Testis (tissue), 3 donors: ENCODE measurements around the gene HERC5. TPM values are rescaled to one million over a fixed set of nuclear protein-coding genes. Genes with fewer than 3 reads are reported as not detected.

Experiments used
- DNase-seq: peaks from one replicate; pipeline ENCODE4 v3.0.0-alpha.2; 2019
- H3K27ac ChIP-seq, 2 donors: fragments of 200-600 bp; sonication (generic); one replicate each; pipeline ENCODE4 v1.5.1; 2019
- H3K27me3 ChIP-seq: fragments of 200-600 bp; sonication (generic); one replicate; pipeline ENCODE4 v1.5.1; 2019
- H3K36me3 ChIP-seq: fragments of 200-600 bp; sonication (generic); one replicate; pipeline ENCODE4 v1.5.1; 2017; ENCODE audit warnings: low read depth; ENCODE audit errors: missing control alignments
- H3K4me1 ChIP-seq: fragments of 200-600 bp; sonication (generic); one replicate; pipeline ENCODE4 v1.5.1; 2019
- H3K4me3 ChIP-seq, 2 donors: fragments of 200-600 bp; sonication (generic); one replicate each; pipeline ENCODE4 v1.5.1; 2017 to 2019
- H3K9me3 ChIP-seq: fragments of 200-600 bp; sonication (generic); one replicate; pipeline ENCODE4 v1.5.1; 2017
- POLR2A ChIP-seq: fragments of 450-650 bp; IDR thresholded peaks from one replicate; pipeline ENCODE4 v1.6.1; 2017; ENCODE audit warnings: antibody characterized with exemption, mild to moderate bottlenecking, moderate library complexity
- WGBS, 2 donors: methylation state at CpG; one replicate each; pipeline ENCODE4 v1.1.5; 2018; 5-methylcytosine and 5-hydroxymethylcytosine counted together
- intact Hi-C: fragments of 100-400 bp; cut with DNase I; formaldehyde crosslinking; loops from one replicate; pipeline ENCODE4 v1.15.1; 2023; ENCODE audit warnings: low total_unique reads
- polyA plus RNA-seq: library from polyadenylated mRNA; stranded (reverse); fragments of 350-450 nt; fragmentation: Illumina TruSeq; extraction: RNeasy Lipid Tissue Mini Kit (QIAGEN cat#74804); gene quantifications from one replicate; pipeline ENCODE4 v1.2.3, GENCODE V29; 2014; ENCODE audit warnings: low read depth, low replicate concordance; ENCODE audit not compliant: insufficient read depth
- total RNA-seq, 2 donors: library from RNA; depleted of rRNA; stranded (reverse); fragments of >200 nt; gene quantifications; one replicate each; pipeline ENCODE4 v1.2.3, GENCODE V29; 2016
- TF ChIP-seq, protein P1 (sequence below), 3 experiments: fragments of 450-650 bp in 2 of 3; fragments of 200-600 bp in 1 of 3; sonication (generic) in 1 of 3; IDR thresholded peaks; one replicate each; pipeline ENCODE4 v1.5.1; 2016 to 2019; ENCODE audit warnings: antibody characterized with exemption in 3 of 3, mild to moderate bottlenecking in 2 of 3, moderate library complexity in 1 of 3

The HERC5 gene
- total and polyA plus RNA-seq, 3 donors from 2014 or later = 72.6 to 127 (median 111) TPM

DNA sequence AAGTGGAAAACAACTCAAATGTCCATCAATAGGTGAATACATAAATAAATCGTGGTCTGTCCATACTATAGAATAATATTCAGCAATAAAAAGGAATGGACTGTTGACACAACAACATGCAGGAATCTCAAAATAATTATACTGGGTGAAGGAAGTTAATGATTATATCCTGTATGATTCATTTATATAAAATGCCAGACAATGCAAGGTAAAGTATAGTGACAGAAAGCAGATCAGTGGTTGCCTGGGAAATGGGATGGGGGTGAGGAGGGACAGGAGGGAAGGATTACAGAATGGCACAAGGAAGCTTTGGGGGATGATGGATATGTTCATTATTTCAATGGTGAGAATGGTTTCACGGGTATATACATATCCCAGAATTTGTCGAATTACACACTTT, 54.3 kb downstream of the HERC5 start:
- no peak overlapping the region for H3K27ac ChIP-seq
- H3K27me3 ChIP-seq = no peaks in the 10 kb centered on the region
- 86 to 90% methylated on average over 3 of the region's 3 CpGs for WGBS, 2 donors
- intact Hi-C loops = loop anchor here (5.0 to 10.0 kb wide), 2 partner anchors 146 to 289 kb away; no protein-coding TSS in a partner anchor
- no peak for TF ChIP-seq POLR2A
- TF ChIP-seq, protein P1, sequence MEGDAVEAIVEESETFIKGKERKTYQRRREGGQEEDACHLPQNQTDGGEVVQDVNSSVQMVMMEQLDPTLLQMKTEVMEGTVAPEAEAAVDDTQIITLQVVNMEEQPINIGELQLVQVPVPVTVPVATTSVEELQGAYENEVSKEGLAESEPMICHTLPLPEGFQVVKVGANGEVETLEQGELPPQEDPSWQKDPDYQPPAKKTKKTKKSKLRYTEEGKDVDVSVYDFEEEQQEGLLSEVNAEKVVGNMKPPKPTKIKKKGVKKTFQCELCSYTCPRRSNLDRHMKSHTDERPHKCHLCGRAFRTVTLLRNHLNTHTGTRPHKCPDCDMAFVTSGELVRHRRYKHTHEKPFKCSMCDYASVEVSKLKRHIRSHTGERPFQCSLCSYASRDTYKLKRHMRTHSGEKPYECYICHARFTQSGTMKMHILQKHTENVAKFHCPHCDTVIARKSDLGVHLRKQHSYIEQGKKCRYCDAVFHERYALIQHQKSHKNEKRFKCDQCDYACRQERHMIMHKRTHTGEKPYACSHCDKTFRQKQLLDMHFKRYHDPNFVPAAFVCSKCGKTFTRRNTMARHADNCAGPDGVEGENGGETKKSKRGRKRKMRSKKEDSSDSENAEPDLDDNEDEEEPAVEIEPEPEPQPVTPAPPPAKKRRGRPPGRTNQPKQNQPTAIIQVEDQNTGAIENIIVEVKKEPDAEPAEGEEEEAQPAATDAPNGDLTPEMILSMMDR (IDR thresholded peaks at IDR 0.05) = no peak
- peaks cover 4% of the 10 kb centered on the region for H3K4me1 ChIP-seq
- no peaks in the 10 kb centered on the region for H3K9me3 ChIP-seq
- no peak overlapping the region for H3K4me3 ChIP-seq
- no peaks in the 10 kb centered on the region for H3K36me3 ChIP-seq
- DNase-seq = no peak

DNA sequence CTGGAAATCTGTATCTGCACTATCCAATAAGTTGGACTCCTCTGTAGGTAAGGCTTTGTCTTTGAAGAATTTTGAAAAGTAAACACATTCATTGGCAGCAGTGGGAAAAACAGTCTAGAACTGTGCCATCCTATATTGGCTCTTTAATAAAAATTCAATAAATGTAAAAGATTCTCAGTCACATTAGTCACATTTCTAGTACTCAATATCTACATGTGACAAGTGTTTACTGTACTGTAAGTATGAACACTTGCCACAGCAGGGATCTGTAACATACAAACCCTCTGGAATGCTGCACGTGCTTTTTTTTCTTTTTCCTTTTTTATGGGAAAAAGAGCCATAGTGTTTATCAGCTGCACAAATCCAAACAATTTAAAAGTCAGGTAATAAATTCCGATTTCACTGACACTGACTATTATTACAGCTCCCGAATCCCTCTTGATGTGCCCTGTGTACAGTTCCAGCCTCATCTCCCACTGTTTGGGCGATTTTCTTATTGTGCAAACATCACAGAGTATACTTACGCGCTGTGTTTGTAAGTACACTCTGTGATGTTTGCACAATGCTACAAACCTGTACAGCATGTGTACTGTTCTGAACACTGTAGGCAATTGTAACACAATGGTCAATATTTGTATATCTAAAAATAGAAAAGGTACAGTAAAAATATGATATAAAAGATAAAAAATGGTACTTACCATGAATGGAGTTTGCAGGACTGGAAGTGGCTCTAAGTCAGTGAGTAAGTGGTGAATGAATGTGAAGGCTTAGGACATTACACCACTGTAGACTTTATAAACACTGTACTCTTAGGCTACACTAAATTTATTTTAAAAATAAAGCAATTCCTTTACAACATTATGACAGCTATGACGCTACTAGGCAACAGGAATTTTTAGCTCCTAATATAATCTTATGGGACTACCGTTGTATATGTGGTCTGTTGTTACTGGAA, 57.9 kb downstream of the HERC5 start:
- Histone ChIP-seq H3K4me1 (peaks cover 4% of the 10 kb centered on the region), H3K27me3 (no peaks in the 10 kb centered on the region), H3K36me3 (no peaks in the 10 kb centered on the region), H3K27ac (no peak overlapping the region), H3K4me3 (no peak overlapping the region), H3K9me3 (no peaks in the 10 kb centered on the region)
- DNase-seq = no peak
- intact Hi-C loops = loop anchor here (5.0 to 10.0 kb wide), 2 partner anchors 150 to 293 kb away; no protein-coding TSS in a partner anchor
- TF ChIP-seq, protein P1 (IDR thresholded peaks at IDR 0.05) = no peak
- no peak for TF ChIP-seq POLR2A
- 78 to 84% methylated on average over 8 of the region's 8 CpGs for WGBS, 2 donors

DNA sequence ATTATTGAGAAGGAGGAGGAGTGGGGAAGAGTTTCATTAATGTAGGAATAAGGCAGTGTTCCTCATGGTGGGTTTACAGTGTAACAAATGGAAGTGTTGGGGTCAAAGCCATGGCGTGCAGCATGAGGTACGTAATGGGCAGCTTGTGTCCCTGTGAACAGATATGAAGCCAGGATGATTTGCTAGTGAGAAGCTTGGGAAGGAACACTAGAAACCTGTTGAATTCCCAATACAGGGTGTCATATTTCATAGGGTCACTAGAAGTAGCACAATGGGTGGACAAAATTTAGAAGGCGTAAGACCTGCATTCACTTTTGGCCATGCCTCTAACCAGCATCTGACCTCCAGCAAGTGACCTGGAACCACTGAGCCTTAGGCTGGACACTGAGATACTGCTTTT, 59.8 kb downstream of the HERC5 start:
- peaks cover 8% of the 10 kb centered on the region for H3K4me1 ChIP-seq
- no peaks in the 10 kb centered on the region for H3K27me3 ChIP-seq
- 60 to 65% methylated on average over 3 of the region's 3 CpGs for WGBS, 2 donors
- no peak overlapping the region for H3K27ac ChIP-seq
- no peak overlapping the region for H3K4me3 ChIP-seq
- TF ChIP-seq POLR2A = no peak
- TF ChIP-seq, protein P1 (IDR thresholded peaks at IDR 0.05) = no peak
- intact Hi-C loops = loop anchor here (10.0 kb wide), 1 partner anchor 152 kb away; no protein-coding TSS in a partner anchor
- no peaks in the 10 kb centered on the region for H3K9me3 ChIP-seq
- no peaks in the 10 kb centered on the region for H3K36me3 ChIP-seq
- no peak for DNase-seq

DNA sequence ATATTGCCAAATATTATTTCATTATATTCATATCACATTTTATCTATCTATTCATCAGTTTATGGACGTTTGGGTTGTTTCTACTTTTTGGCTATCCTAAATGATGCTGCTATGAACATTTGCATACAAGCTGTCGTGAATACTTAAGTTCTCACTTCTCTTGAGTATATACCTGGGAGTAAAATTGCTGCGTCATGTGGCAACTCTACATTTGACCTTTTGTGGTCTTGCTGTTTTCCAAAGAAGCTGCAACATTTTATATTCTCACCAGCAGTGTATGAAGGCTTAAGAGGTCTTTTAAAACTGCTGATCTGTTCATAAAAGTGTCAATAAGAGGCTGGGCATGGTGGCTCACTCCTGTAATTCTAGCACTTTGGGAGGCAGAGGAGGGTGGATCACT, 60.9 kb downstream of the HERC5 start:
- H3K9me3 ChIP-seq = no peaks in the 10 kb centered on the region
- no peaks in the 10 kb centered on the region for H3K27me3 ChIP-seq
- no peak overlapping the region for H3K4me3 ChIP-seq
- intact Hi-C loops = loop anchor here (10.0 kb wide), 1 partner anchor 153 kb away; no protein-coding TSS in a partner anchor
- H3K4me1 ChIP-seq = peaks cover 15% of the 10 kb centered on the region
- no peak overlapping the region for H3K27ac ChIP-seq
- no peak for TF ChIP-seq POLR2A
- TF ChIP-seq, protein P1 (IDR thresholded peaks at IDR 0.05) = no peak
- H3K36me3 ChIP-seq = no peaks in the 10 kb centered on the region
- 68 to 72% methylated on average over 3 of the region's 3 CpGs for WGBS, 2 donors
- no peak for DNase-seq
